Measurements from ENCODE around the gene CCDC60.

DNA sequence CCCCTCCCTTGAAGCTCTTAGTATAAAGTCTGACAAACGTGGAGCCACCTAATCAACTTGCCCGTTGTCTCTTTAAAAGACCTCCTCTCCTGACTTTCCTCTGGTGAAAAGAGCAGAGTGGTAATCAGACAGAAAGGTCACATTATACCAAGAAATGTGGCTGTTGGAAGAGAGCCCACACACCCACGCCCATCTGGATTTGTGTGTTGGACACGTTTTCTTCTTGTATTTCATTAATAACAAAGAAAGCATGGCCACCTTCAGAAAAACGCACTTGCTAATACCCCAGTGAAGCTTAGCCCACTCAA is 41.3 kb downstream of the CCDC60 start:
- TF ChIP-seq, protein P1, sequence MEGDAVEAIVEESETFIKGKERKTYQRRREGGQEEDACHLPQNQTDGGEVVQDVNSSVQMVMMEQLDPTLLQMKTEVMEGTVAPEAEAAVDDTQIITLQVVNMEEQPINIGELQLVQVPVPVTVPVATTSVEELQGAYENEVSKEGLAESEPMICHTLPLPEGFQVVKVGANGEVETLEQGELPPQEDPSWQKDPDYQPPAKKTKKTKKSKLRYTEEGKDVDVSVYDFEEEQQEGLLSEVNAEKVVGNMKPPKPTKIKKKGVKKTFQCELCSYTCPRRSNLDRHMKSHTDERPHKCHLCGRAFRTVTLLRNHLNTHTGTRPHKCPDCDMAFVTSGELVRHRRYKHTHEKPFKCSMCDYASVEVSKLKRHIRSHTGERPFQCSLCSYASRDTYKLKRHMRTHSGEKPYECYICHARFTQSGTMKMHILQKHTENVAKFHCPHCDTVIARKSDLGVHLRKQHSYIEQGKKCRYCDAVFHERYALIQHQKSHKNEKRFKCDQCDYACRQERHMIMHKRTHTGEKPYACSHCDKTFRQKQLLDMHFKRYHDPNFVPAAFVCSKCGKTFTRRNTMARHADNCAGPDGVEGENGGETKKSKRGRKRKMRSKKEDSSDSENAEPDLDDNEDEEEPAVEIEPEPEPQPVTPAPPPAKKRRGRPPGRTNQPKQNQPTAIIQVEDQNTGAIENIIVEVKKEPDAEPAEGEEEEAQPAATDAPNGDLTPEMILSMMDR (IDR thresholded peaks at IDR 0.05) = no peak
- TF ChIP-seq POLR2A (IDR thresholded peaks at IDR 0.05) = no peak
